EL (cell line): ENCODE measurements around the gene HOXB7.

Source experiments
- DNase-seq: peaks from one replicate; pipeline ENCODE4 v3.0.0-alpha.2; 2016

Gene HOXB7

DNA sequence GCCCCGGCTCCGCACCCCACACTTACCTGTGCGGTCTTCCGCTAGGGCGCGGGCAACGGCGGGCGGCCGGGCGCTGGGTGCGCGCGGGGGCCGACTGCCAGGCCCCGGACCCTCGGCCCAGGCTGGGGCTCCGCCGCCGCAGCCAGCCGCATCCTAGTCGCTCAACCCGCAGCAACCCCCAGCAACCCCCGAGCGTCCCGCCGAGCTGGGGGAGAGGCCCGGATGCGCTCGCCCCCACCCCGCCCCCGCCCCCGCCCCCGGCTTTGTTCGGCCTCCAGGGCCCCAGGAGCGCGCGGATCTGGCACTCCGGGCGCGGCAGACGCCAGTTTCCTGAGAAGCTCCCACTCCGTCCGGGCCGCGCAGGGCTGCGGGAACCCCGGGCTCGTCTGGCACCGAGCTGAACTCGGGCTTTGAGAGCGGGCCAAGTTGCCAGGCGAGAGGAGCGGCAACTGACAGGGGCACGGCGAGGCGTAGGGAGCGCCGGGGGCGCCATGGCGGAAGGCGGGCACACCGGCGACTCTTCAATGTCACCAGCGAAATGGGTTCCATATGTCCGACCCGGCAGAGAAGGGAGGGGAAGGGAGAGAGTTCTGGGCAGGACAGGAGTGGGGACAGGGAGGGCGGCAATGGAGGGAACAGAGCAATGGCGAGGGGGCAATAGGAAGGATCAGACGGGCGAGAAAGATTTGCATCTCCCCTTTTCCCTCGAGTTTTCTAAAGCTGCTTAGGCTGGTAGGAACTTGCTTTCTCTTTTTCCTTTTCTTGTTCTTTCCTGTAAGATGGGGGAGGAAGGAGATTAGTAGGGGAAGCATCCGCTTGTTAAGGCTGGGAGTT, 46.4 kb downstream of the HOXB7 start:
- DNase-seq: no peak

DNA sequence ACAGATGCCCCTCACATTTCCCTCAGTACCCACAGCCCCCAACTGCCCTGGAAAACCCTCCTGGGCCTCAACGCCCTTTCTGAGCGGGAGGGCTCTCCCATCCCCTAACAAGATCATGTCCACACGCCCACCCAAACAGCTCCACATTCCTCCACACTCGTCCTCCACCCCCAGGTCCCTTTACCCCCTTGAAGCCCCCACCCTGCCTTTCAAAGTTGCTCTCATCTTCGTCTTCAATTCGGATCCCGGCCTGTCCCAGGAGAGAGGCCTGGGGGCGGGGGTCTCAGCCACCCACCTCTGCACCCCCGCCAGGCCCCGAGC, 47.0 kb downstream of the HOXB7 start:
- no peak for DNase-seq

DNA sequence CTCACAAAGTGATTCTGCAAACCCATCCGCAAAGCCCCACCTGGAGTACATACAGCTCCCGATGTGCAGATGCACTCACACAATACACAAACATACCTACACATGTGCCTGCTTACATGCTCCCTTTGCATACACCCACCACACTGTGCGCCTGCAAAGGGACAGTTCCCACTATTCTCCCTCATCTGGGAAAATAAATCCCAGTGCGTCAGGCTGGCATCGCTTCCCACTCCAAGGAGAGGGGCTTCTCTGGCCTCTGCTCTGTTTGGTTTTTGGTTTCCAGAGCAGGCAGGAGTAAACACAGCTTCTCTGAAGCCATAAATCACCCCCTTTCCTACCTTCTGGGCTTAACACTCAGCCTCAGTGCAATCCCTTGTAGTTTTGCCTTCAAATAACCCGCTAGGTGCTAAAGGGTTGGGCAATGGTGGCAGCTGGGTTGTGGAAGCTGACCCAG, 47.4 kb downstream of the HOXB7 start:
- DNase-seq: no peak

DNA sequence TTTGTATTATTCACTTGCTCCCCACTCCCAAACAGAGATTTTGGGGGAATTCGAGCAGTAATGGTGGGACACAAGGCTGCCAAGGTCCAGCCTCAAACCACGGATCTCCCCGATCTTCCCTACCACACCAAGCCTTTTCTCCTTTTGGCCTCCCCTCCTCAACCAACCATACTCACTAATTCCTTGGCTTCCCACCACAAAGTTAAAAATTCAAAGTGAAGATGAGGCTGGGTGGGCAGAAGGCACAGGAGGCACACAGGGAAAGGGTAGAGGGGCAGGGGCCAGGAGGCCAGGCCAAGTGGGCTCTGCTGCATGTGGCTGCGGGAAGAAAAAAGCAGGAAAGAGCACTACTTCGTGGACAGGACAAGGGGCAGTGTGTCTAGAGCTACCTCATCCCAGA, 47.9 kb downstream of the HOXB7 start:
- no peak for DNase-seq

DNA sequence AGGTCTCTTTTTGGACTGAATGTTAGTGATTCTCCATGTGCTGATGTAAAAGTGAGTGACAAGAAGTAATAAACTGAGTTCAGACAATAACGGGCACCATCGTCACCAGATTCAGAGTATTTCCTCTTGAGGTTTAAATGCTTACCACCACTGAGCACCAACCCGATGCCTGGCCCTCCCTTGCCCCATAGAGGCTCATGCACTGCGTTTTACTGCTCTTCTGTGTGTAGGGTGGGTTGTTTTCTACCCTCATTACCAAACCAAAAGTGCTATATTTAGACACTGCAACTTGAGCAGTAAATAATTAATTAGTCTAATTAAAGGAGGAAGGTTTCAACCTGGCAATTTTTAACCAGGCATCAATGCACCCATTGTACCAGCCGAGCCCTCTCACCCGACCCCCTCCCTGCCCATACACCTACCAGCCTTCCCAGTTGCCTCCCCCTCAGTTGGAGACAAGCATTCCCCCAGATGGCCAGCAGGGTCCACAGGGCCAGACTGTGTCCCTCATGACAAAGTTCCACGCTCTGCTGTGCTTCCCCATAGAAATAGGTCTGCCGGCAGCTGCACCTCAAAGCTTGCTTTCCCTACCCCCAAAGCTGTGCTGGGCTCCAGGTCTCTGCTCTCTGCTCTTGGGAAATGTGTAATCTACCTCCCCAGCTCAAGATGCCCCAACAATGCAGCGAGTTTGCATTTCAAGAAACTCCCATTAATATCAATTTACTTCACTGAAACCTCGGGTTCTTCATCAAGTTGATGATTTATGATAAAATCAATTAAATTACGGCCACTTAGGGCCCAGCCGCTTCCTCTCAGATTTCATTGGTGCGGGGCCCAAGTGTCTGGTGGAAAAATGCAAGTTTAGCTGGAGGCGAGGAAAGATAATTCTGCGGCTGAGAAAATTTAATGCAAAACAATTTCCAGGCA, 48.7 kb downstream of the HOXB7 start:
- DNase-seq: no peak

DNA sequence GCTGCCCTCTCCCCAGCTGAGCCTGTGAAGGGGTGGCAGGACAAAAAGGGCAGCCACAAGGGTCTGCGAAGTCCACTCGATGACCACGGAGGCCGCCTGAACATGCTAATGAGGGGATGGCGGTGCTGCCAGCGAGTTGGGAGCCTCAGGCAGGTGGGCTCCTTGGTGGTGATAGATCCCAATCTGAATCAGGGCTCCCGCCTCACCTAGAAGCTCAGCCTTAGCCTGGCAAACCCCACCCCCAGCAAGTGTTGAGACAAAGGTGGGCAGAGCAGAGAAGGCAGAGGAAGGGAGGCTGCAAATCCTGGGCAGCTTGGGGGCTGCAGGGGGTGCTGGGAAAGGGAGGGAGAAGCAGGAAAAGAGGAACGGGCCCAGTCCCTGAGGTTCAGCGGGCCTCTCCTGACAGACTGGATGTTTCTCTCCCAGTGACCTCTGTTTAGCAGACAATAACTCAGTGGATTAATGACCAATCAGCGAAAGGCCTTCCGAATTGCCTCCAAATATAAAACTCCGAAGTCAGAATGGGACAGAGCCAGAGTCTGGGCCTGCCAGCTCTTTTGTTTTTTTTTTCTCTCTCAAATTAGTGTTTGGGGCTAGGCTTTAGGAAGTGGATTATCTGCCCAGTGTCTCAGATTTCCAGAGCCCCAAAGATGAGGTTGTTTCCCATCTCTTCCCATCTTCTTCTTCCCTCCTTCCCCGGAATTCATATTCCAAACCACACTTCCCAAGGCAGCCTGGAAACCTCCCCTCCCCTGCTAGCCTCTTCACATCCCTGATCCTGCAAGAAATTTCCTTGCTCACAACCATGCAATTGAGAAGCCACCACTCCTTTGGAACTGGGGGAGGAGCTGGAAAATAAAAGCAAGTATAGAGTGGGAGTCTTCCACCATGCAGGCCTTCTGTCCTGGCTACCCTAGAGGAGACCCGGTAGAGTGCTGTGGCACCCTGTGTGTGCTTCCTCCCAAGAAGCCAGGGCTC, 50.7 kb downstream of the HOXB7 start:
- DNase-seq: no peak

DNA sequence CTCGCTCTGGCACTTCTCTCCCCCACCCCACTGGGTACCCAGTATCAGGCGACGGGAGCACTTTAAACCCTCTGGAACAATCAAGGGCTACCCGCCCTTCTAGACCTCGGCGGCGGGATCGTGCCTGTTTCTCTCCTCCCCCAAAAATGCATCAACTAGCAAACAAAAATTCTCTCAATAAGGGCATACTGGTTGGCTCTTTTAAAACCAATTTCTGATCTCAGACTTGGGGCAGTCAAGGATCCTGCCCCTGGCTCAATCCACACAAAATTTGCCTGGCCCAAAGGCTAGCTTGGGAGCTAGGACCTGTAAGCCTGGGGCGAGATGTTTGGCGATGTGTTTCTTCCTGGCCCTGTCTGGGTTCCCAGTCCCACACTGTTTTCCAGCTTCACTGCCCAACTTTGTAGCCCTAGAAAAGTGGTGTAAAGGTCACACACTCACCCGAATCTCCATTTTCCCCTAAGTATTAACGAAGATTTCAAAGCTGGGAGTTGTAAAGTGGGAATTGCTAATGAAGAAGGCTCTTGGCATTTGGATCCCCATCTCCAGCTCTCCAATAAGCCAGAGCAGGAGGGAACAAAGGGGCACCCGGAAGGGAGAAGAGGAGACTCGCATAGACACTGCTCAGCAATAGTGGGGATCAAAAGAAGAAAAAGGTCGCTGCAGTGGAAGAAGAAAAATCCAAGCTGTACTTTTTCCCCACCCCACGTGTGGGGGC, 51.5 kb downstream of the HOXB7 start:
- DNase-seq: no peak

DNA sequence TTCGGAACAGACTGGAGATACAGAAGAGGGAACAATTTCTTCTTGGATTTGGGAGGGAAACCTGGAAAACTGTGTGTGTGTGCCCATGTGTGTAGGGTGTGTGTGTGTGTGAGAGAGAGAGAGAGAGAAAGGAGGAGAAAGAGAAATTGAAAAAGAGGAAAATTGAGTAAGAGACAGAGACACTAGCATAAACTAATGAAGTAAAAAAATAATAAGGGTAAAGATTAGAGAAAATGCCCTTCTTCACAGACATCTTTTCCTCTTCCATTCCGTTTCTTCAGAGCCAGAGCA, 52.0 kb downstream of the HOXB7 start:
- DNase-seq: no peak

DNA sequence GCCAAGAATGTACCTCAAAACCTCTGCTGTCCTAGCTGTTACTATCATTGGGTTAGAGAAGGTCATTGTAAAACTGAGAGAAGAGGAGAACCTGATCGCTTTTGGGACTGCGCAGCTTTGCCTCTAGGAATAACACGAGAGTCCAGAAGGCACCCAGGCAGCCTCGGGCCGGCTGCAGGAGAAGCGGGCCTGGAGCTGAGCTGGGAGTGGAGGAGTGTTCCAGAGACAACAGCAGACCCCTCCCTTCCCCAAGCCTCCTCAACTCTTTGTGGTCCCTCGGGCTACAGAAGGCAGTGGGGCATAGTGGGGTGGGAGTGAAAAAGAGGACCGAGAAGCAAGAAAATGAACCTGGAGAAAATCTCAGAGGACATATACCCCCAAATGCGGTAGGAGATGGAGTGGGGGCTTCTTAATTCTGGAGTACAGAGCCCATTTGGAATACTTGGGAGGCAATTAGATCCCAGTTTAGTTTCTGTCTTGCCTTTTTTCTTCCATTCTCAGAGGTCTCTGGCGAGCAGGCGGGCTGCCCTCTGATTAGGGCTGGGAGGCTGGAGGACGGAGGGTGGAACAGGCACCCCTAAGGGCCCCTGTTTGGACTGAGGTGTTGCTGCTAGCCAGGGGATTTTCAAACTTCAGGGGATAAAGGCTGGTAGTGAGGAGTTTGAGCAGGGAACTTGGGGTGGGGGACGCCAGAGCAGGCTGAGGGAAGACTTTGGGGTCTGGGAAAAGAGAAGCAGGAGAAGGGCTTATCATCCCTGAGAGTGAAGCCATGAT, 52.6 kb downstream of the HOXB7 start:
- no peak for DNase-seq
